PC-9 (cell line): ENCODE results near the gene RASAL2. TPM values are rescaled to one million over a fixed set of nuclear protein-coding genes. Genes with fewer than 3 reads are reported as not detected.

Source experiments
- BruUV-seq: library from RNA; stranded (reverse); fragments of 400-500 nt; replicated peaks from 2 replicates; lab custom pipeline; 2021; lab: Mats Ljungman, UMichigan
- CTCF ChIA-PET: fragments of 300-600 bp; sonication (Branson Sonifier 250); formaldehyde crosslinking; loops from one replicate; lab custom pipeline; 2022; ENCODE audit warnings: antibody characterized with exemption; lab: Charles Lee
- POLR2A ChIA-PET: fragments of 300-600 bp; sonication (Branson Sonifier 250); formaldehyde crosslinking; loops from one replicate; lab custom pipeline; 2022; ENCODE audit warnings: antibody characterized with exemption; ENCODE audit not compliant: unreplicated experiment; lab: Charles Lee
- DNase-seq, 2 experiments: peaks; one replicate each; pipeline versions ENCODE4 v3.0.0 to v3.0.0-alpha.2; 2015 to 2022; ENCODE audit warnings: mixed read lengths in 1 of 2
- H2AFZ ChIP-seq: fragments of 200-600 bp; sonication (generic); 2 replicates; pipeline ENCODE4 v1.8.1; 2017; ENCODE audit warnings: antibody characterized with exemption
- H3F3A ChIP-seq: fragments of 200-600 bp; sonication (generic); 2 replicates; pipeline ENCODE4 v1.8.1; 2017; ENCODE audit warnings: antibody characterized with exemption, mild to moderate bottlenecking, low read depth; ENCODE audit not compliant: insufficient read depth
- H3K27ac ChIP-seq: fragments of 200-600 bp; sonication (generic); 2 replicates; pipeline ENCODE4 v1.6.1; 2016; ENCODE audit warnings: mixed run types
- H3K27me3 ChIP-seq: fragments of 200-600 bp; sonication (generic); 2 replicates; pipeline ENCODE4 v1.6.1; 2016; ENCODE audit warnings: low read depth, mixed run types; ENCODE audit not compliant: insufficient read depth
- H3K36me3 ChIP-seq: fragments of 200-600 bp; sonication (generic); 2 replicates; pipeline ENCODE4 v1.6.1; 2016; ENCODE audit warnings: low read depth, mixed run types
- H3K4me1 ChIP-seq: fragments of 200-600 bp; sonication (generic); replicated peaks from 2 replicates; pipeline ENCODE4 v1.6.1; 2016; ENCODE audit warnings: mixed run types; ENCODE audit not compliant: insufficient read depth
- H3K4me2 ChIP-seq: fragments of 200-600 bp; sonication (generic); 2 replicates; pipeline ENCODE4 v1.6.1; 2017; ENCODE audit warnings: mixed run types
- H3K4me3 ChIP-seq: fragments of 200-600 bp; sonication (generic); 2 replicates; pipeline ENCODE4 v1.6.1; 2016; ENCODE audit warnings: mixed run types
- H3K79me2 ChIP-seq: fragments of 200-600 bp; sonication (generic); 2 replicates; pipeline ENCODE4 v1.6.1; 2017; ENCODE audit warnings: low read depth, mixed run types
- H3K9me2 ChIP-seq: fragments of 200-600 bp; sonication (generic); 2 replicates; pipeline ENCODE4 v1.8.1; 2017; ENCODE audit warnings: mild to moderate bottlenecking; ENCODE audit not compliant: insufficient read depth
- H3K9me3 ChIP-seq: fragments of 200-600 bp; sonication (generic); 2 replicates; pipeline ENCODE4 v1.8.1; 2016; ENCODE audit warnings: low read depth; ENCODE audit not compliant: insufficient read depth
- H4K20me1 ChIP-seq: fragments of 200-600 bp; sonication (generic); 2 replicates; pipeline ENCODE4 v1.8.1; 2017; ENCODE audit not compliant: insufficient read depth
- EZH2 ChIP-seq: fragments of 200-600 bp; sonication (generic); IDR thresholded peaks from 2 replicates; pipeline ENCODE4 v1.8.0; 2017; ENCODE audit warnings: antibody characterized with exemption, low read depth
- intact Hi-C: fragments of 100-400 bp; cut with micrococcal nuclease; formaldehyde crosslinking; loops from one replicate; pipeline ENCODE4 v1.10.0; 2022; ENCODE audit not compliant: unreplicated experiment
- total RNA-seq: library from RNA; stranded (reverse); gene quantifications from 2 replicates; pipeline ENCODE4 v1.2.3, GENCODE V29; 2021
- TF ChIP-seq, protein P1 (sequence below): fragments of 200-600 bp; sonication (generic); conservative IDR thresholded peaks from 2 replicates; pipeline ENCODE4 v1.6.1; 2017; ENCODE audit warnings: mixed run types, antibody characterized with exemption, mild to moderate bottlenecking, moderate library complexity

RASAL2 gene
- total RNA-seq, 1 experiment from 2014 or later, result 54.1 TPM

DNA sequence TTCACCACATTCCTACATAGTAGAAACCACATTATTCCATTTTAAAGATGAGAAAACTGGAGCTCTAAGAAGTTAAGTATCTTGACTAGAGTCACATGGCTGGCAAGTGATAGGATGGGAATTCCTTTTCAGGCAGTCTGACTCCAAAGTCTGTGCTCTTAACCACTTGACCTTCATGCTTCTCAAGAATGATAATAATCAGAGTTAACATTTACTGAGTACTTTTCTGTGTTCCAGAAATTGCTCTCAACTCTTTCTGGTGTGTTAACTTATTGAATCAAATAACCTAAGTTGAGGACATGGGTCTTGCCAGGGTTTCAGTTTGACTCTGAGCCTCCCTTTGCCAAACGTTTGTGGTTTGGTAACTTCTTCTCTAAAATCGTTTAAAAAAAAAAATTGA, 169.4 kb downstream of the RASAL2 start:
- no peaks in the 10 kb centered on the region for H3K36me3 ChIP-seq
- no peak for DNase-seq
- POLR2A ChIA-PET, result interaction anchor here (0.6 kb wide), 1 partner anchor 166 kb away, joined by 24 read pairs; no protein-coding TSS in a partner anchor
- no peaks in the 10 kb centered on the region for H4K20me1 ChIP-seq
- no TSS peak for BruUV-seq
- H2AFZ ChIP-seq, result no peak overlapping the region
- H3K27ac ChIP-seq, result no peak overlapping the region
- H3K9me2 ChIP-seq, result no peaks in the 10 kb centered on the region
- H3K79me2 ChIP-seq, result peaks cover 28% of the 10 kb centered on the region; the same call in 1 of the 2 replicates
- no peak for TF ChIP-seq EZH2
- TF ChIP-seq, protein P1, sequence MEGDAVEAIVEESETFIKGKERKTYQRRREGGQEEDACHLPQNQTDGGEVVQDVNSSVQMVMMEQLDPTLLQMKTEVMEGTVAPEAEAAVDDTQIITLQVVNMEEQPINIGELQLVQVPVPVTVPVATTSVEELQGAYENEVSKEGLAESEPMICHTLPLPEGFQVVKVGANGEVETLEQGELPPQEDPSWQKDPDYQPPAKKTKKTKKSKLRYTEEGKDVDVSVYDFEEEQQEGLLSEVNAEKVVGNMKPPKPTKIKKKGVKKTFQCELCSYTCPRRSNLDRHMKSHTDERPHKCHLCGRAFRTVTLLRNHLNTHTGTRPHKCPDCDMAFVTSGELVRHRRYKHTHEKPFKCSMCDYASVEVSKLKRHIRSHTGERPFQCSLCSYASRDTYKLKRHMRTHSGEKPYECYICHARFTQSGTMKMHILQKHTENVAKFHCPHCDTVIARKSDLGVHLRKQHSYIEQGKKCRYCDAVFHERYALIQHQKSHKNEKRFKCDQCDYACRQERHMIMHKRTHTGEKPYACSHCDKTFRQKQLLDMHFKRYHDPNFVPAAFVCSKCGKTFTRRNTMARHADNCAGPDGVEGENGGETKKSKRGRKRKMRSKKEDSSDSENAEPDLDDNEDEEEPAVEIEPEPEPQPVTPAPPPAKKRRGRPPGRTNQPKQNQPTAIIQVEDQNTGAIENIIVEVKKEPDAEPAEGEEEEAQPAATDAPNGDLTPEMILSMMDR, result no peak
- CTCF ChIA-PET, result no interaction called here
- H3F3A ChIP-seq, result peaks cover 26% of the 10 kb centered on the region
- no peak overlapping the region for H3K4me2 ChIP-seq
- no peaks in the 10 kb centered on the region for H3K9me3 ChIP-seq
- peaks cover 24% of the 10 kb centered on the region for H3K4me1 ChIP-seq
- intact Hi-C loops, result loop anchor here (10.0 kb wide), 1 partner anchor 139 kb away; no protein-coding TSS in a partner anchor
- H3K4me3 ChIP-seq, result no peak overlapping the region
- H3K27me3 ChIP-seq, result no peaks in the 10 kb centered on the region

DNA sequence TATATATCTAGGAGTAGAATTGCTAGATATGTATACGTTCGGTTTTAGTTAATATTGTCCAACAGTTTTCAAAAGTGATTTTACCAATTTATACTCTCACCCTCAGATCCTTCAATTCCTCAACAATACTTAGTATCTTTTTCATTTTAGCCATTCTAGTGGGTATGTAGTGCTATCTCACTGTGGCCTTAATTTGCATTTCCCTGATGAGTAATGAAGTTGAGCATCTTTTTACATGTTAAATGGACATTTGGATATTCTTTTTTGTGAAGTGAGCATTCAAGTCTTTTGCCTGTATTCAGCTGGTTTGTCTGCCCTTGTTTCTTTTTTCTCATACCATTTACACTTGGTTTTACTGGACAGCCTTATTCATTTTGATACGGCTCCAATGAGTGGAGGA, 172.2 kb downstream of the RASAL2 start:
- TSS peak; percentile 92 for BruUV-seq
- Histone ChIP-seq H3K79me2 (peaks cover 46% of the 10 kb centered on the region), H3K36me3 (no peaks in the 10 kb centered on the region), H3K9me2 (no peaks in the 10 kb centered on the region), H3K4me1 (peaks cover 29% of the 10 kb centered on the region), H3K9me3 (no peaks in the 10 kb centered on the region), H3K27ac (peak overlapping the region; percentile 78; the same call in 1 of the 2 replicates), H3K27me3 (no peaks in the 10 kb centered on the region), H3K4me3 (no peak overlapping the region), H3K4me2 (no peak overlapping the region), H4K20me1 (no peaks in the 10 kb centered on the region), H3F3A (peaks cover 28% of the 10 kb centered on the region), H2AFZ (no peak overlapping the region)
- intact Hi-C loops, result loop anchor here (2.0 to 10.0 kb wide), 2 partner anchors 73 to 141 kb away; no protein-coding TSS in a partner anchor
- no peak for TF ChIP-seq EZH2
- TF ChIP-seq, protein P1, result no peak
- ChIA-PET POLR2A (interaction anchor here (0.6 kb wide), 1 partner anchor 168 kb away, joined by 3 read pairs; no protein-coding TSS in a partner anchor), CTCF (interaction anchor here (0.6 kb wide), 1 partner anchor 15 kb away, joined by 3 read pairs; no protein-coding TSS in a partner anchor)
- no peak for DNase-seq

GRCh38 chr1:178266619-178267066, 172.7 kb downstream of the RASAL2 start:
- peaks cover 26% of the 10 kb centered on the region for H3F3A ChIP-seq
- DNase-seq, result peak in 1 of 2 experiments; percentile 43
- no peaks in the 10 kb centered on the region for H4K20me1 ChIP-seq
- ChIA-PET CTCF (interaction anchor here (0.6 kb wide), 1 partner anchor 15 kb away, joined by 3 read pairs; no protein-coding TSS in a partner anchor), POLR2A (interaction anchor here (0.6 kb wide), 1 partner anchor 168 kb away, joined by 3 read pairs; no protein-coding TSS in a partner anchor)
- no peak overlapping the region for H3K4me3 ChIP-seq
- H3K27ac ChIP-seq, result peak overlapping the region; percentile 78
- H3K9me3 ChIP-seq, result no peaks in the 10 kb centered on the region
- peak overlapping the region; percentile 58 for H3K4me2 ChIP-seq
- BruUV-seq, result no TSS peak
- intact Hi-C loops, result loop anchor here (1.0 to 10.0 kb wide), 3 partner anchors 28 to 142 kb away; no protein-coding TSS in a partner anchor
- no peaks in the 10 kb centered on the region for H3K27me3 ChIP-seq
- peaks cover 48% of the 10 kb centered on the region for H3K79me2 ChIP-seq
- no peaks in the 10 kb centered on the region for H3K36me3 ChIP-seq
- TF ChIP-seq, protein P1, result no peak
- TF ChIP-seq EZH2, result no peak
- H2AFZ ChIP-seq, result no peak overlapping the region
- H3K4me1 ChIP-seq, result peaks cover 29% of the 10 kb centered on the region
- H3K9me2 ChIP-seq, result no peaks in the 10 kb centered on the region
